SK-N-SH (cell line): ENCODE measurements around the gene PEX7. TPM values are rescaled to one million over a fixed set of nuclear protein-coding genes. Genes with fewer than 3 reads are reported as not detected.

ENCODE experiments used
- CTCF ChIA-PET: fragments of 300-600, 350-600 bp; formaldehyde crosslinking; extraction: SDS; loops from one replicate; lab custom pipeline; 2021; lab: Yijun Ruan, JAX
- POLR2A ChIA-PET: fragments of 350-600 bp; sonication (Branson Sonifier 250); formaldehyde crosslinking; extraction: SDS; loops from one replicate; lab custom pipeline; 2020; ENCODE audit warnings: antibody characterized with exemption, inconsistent platforms; lab: Yijun Ruan, JAX
- DNase-seq: peaks from one replicate; pipeline ENCODE4 v3.0.0; 2012
- H2AFZ ChIP-seq: fragments of 200-600 bp; sonication (generic); 2 replicates; pipeline ENCODE4 v1.8.1; 2016; ENCODE audit warnings: antibody characterized with exemption, mild to moderate bottlenecking, low read depth
- H3F3A ChIP-seq: fragments of 200-600 bp; sonication (generic); replicated peaks from 2 replicates; pipeline ENCODE3; 2016; ENCODE audit warnings: antibody characterized with exemption, mild to moderate bottlenecking; ENCODE audit not compliant: insufficient read depth
- H3K27ac ChIP-seq, 2 experiments: fragments of 200-500 bp in 1 of 2; fragments of 200-600 bp in 1 of 2; sonication (Bioruptor generic) in 1 of 2; sonication (generic), shearing (Covaris generic) in 1 of 2; 2 replicates each; pipeline versions ENCODE4 v1.5.1 to v1.6.1; 2014 to 2016; ENCODE audit warnings: low read depth in 2 of 2, inconsistent platforms in 1 of 2, low read length in 1 of 2, mild to moderate bottlenecking in 1 of 2, mixed read lengths in 1 of 2
- H3K27me3 ChIP-seq: fragments of 200-600 bp; sonication (generic), shearing (Covaris generic); 2 replicates; pipeline ENCODE4 v1.6.1; 2016; ENCODE audit warnings: mixed run types; ENCODE audit not compliant: insufficient read depth
- H3K36me3 ChIP-seq, 2 experiments: fragments of 200-500 bp in 1 of 2; fragments of 200-600 bp in 1 of 2; sonication (Bioruptor generic) in 1 of 2; sonication (generic) in 1 of 2; replicated peaks in 1 of 2; 2 replicates each; pipeline versions ENCODE3 to v1.5.1; 2014 to 2016; ENCODE audit warnings: low read length in 1 of 2, mild to moderate bottlenecking in 1 of 2; ENCODE audit not compliant: insufficient read depth in 2 of 2, control insufficient read depth in 1 of 2
- H3K4me1 ChIP-seq, 2 experiments: fragments of 200-500 bp in 1 of 2; fragments of 200-600 bp in 1 of 2; sonication (Bioruptor generic) in 1 of 2; sonication (generic), shearing (Covaris generic) in 1 of 2; 2 replicates each; pipeline versions ENCODE4 v1.5.1 to v1.6.1; 2014 to 2016; ENCODE audit warnings: low read depth in 1 of 2, low read length in 1 of 2, mixed run types in 1 of 2; ENCODE audit not compliant: insufficient read depth in 2 of 2, control insufficient read depth in 1 of 2
- H3K4me2 ChIP-seq: fragments of 200-600 bp; sonication (generic), shearing (Covaris generic); 2 replicates; pipeline ENCODE4 v1.6.1; 2017; ENCODE audit warnings: mixed run types
- H3K4me3 ChIP-seq, 2 experiments: fragments of 200-500 bp in 1 of 2; fragments of 200-600 bp in 1 of 2; sonication (Bioruptor generic) in 1 of 2; sonication (generic), shearing (Covaris generic) in 1 of 2; 2 replicates each; pipeline versions ENCODE4 v1.5.1 to v1.8.1; 2014 to 2016; ENCODE audit warnings: low read depth in 2 of 2, inconsistent platforms in 1 of 2, low read length in 1 of 2, mild to moderate bottlenecking in 1 of 2, mixed read lengths in 1 of 2, moderate library complexity in 1 of 2
- H3K79me2 ChIP-seq: fragments of 200-600 bp; sonication (generic); 2 replicates; pipeline ENCODE4 v1.8.1; 2017; ENCODE audit warnings: mild to moderate bottlenecking; ENCODE audit not compliant: insufficient read depth
- H3K9ac ChIP-seq: fragments of 200-600 bp; sonication (generic); 2 replicates; pipeline ENCODE4 v1.6.1; 2017; ENCODE audit warnings: mixed run types
- H3K9me2 ChIP-seq: fragments of 200-600 bp; sonication (generic); 2 replicates; pipeline ENCODE4 v1.6.1; 2017; ENCODE audit warnings: mixed run types
- H3K9me3 ChIP-seq: fragments of 200-600 bp; sonication (generic); 2 replicates; pipeline ENCODE4 v1.6.1; 2017; ENCODE audit warnings: mixed run types, mild to moderate bottlenecking, moderate library complexity
- H4K20me1 ChIP-seq: fragments of 200-600 bp; sonication (generic); 2 replicates; pipeline ENCODE4 v1.6.1; 2017; ENCODE audit warnings: mild to moderate bottlenecking, mixed run types; ENCODE audit not compliant: insufficient read depth
- ELF1 ChIP-seq: IDR thresholded peaks from 2 replicates; pipeline ENCODE4 v1.4.0; 2012
- EZH2phosphoT487 ChIP-seq: fragments of 200-600 bp; sonication (generic); IDR thresholded peaks from 2 replicates; pipeline ENCODE4 v1.6.1; 2017; ENCODE audit warnings: low read depth, mixed run types, mild to moderate bottlenecking, antibody characterized with exemption, moderate library complexity, borderline replicate concordance
- FOXJ3 ChIP-seq: sonication (generic); formaldehyde crosslinking; IDR thresholded peaks from 2 replicates; pipeline ENCODE4 v1.5.1; 2020; ENCODE audit warnings: mild to moderate bottlenecking, missing genetic modification reagents
- GABPA ChIP-seq: IDR thresholded peaks from 2 replicates; pipeline ENCODE4 v1.4.0; 2012; ENCODE audit warnings: low read depth, mild to moderate bottlenecking
- GATA2 ChIP-seq: sonication (generic); formaldehyde crosslinking; IDR thresholded peaks from 2 replicates; pipeline ENCODE4 v1.5.0; 2020; ENCODE audit warnings: mild to moderate bottlenecking, missing genetic modification reagents
- IRF3 ChIP-seq: fragments of 150-350 bp; IDR thresholded peaks from 2 replicates; pipeline ENCODE4 v1.6.1; 2016; ENCODE audit warnings: mild to moderate bottlenecking, low read depth, low read length
- JUND ChIP-seq: IDR thresholded peaks from 2 replicates; pipeline ENCODE4 v1.4.0; 2012
- MAX ChIP-seq: IDR thresholded peaks from 2 replicates; pipeline ENCODE4 v1.4.0; 2012; ENCODE audit warnings: low read depth
- MEF2A ChIP-seq: IDR thresholded peaks from 2 replicates; pipeline ENCODE4 v1.4.0; 2012; ENCODE audit warnings: low read depth, borderline replicate concordance
- RCOR1 ChIP-seq: fragments of 150-350 bp; IDR thresholded peaks from 2 replicates; pipeline ENCODE4 v1.6.1; 2017; ENCODE audit warnings: antibody characterized with exemption, low read length
- REST ChIP-seq: IDR thresholded peaks from 2 replicates; pipeline ENCODE4 v1.6.1; 2012; ENCODE audit warnings: mild to moderate bottlenecking, low read depth, low read length, moderate library complexity
- SIN3A ChIP-seq: IDR thresholded peaks from 2 replicates; pipeline ENCODE4 v1.6.1; 2012; ENCODE audit warnings: low read depth, mild to moderate bottlenecking, low read length, moderate library complexity, borderline replicate concordance
- TCF12 ChIP-seq: IDR thresholded peaks from 2 replicates; pipeline ENCODE4 v1.4.0; 2012
- USF1 ChIP-seq: IDR thresholded peaks from 2 replicates; pipeline ENCODE4 v1.4.0; 2012; ENCODE audit warnings: low read depth, borderline replicate concordance
- ZBTB33 ChIP-seq: IDR thresholded peaks from 2 replicates; pipeline ENCODE4 v1.4.0; 2012; ENCODE audit warnings: low read depth, borderline replicate concordance
- WGBS: methylation state at CpG from one replicate; pipeline ENCODE4 v1.1.6; 2017; ENCODE audit warnings: low lambda C conversion rate; 5-methylcytosine and 5-hydroxymethylcytosine counted together
- polyA plus RNA-seq, 3 experiments: library from polyadenylated mRNA; depleted of rRNA; stranded (reverse); fragments of >200 nt; gene quantifications; 2 replicates each; pipeline ENCODE4 v1.2.3, GENCODE V29; 2012

The PEX7 gene
- polyA plus RNA-seq, 1 of the 3 experiments (the other 2 are of a cell fraction), result 10.8 TPM

- no peak for TF ChIP-seq EZH2phosphoT487
- no peak for TF ChIP-seq IRF3
- TF ChIP-seq ELF1, result no peak
- TF ChIP-seq SIN3A, result no peak
- TF ChIP-seq ZBTB33, result no peak
- TF ChIP-seq RCOR1, result no peak
- no peak for TF ChIP-seq MEF2A
- TF ChIP-seq REST, result no peak
- TF ChIP-seq GABPA, result no peak
- TF ChIP-seq TCF12, result no peak
- no peak for TF ChIP-seq USF1
- TF ChIP-seq MAX, result no peak
- no peak for TF ChIP-seq GATA2
- TF ChIP-seq JUND, result no peak
- no peak for TF ChIP-seq FOXJ3
- no peaks in the 10 kb centered on the region for H3K79me2 ChIP-seq
- H3K9me2 ChIP-seq, result no peaks in the 10 kb centered on the region
- H3K9me3 ChIP-seq, result no peaks in the 10 kb centered on the region
- POLR2A ChIA-PET, result interaction anchor here (0.7 to 3.1 kb wide), 2 partner anchors 28 to 32 kb away, joined by 3 to 12 read pairs; partner anchors contain the start of gene SLC35D3
- CTCF ChIA-PET, result interaction anchor here (0.7 to 3.1 kb wide), 15 partner anchors 13 to 425 kb away, joined by 3 to 13 read pairs (median 3); partner anchors contain the start of gene MAP3K5
- peaks cover 6 to 14% of the 10 kb centered on the region in 2 experiments; a peak in 3 of 4 replicates for H3K4me1 ChIP-seq
- H3K9ac ChIP-seq, result no peak overlapping the region
- H3K4me2 ChIP-seq, result no peak overlapping the region
- no peaks in the 10 kb centered on the region for H3K27me3 ChIP-seq
- H3F3A ChIP-seq, result no peaks in the 10 kb centered on the region
- H3K4me3 ChIP-seq, result no peak overlapping the region
- H3K27ac ChIP-seq, result peak overlapping the region in 1 of 2 experiments; percentile 69; a peak in 2 of 4 replicates
- H4K20me1 ChIP-seq, result no peaks in the 10 kb centered on the region
- peaks cover 0 to 8% of the 10 kb centered on the region in 2 experiments for H3K36me3 ChIP-seq
- WGBS, result 72% methylated on average over 6 of the region's 6 CpGs
- no peak for DNase-seq
- no peak overlapping the region for H2AFZ ChIP-seq
These were observed 67.1 kb downstream of the PEX7 start for GRCh38 chr6:136889271-136890193.
